Right cardiac atrium (tissue), 5 donors: ENCODE results near the gene ASPHD2. TPM values are rescaled to one million over a fixed set of nuclear protein-coding genes. Genes with fewer than 3 reads are reported as not detected.
"Not testable (repeated sequence)": the region's sequence is repeated elsewhere in the genome, so short reads cannot be mapped to it uniquely, and the experiment has no call there.

Source experiments
- ATAC-seq, 2 donors: fragments of 200-7000 bp; cut with Tn5 transposase; one replicate each; pipeline versions ENCODE4 v1.8.0 to v1.9.1; 2020; ENCODE audit warnings: moderate library complexity in 2 of 2, mild to moderate bottlenecking in 1 of 2
- DNase-seq, 3 donors: peaks; one replicate each; pipeline ENCODE4 v3.0.0-alpha.2; 2020
- H3K27ac ChIP-seq: one replicate; pipeline ENCODE4 v1.5.1; 2013; ENCODE audit warnings: mild to moderate bottlenecking, low read length, control low read depth, moderate library complexity
- H3K27me3 ChIP-seq: one replicate; pipeline ENCODE4 v1.6.1; 2013; ENCODE audit not compliant: control insufficient read depth, insufficient read depth
- H3K4me1 ChIP-seq: one replicate; pipeline ENCODE4 v1.6.1; 2013; ENCODE audit warnings: low read length; ENCODE audit not compliant: control insufficient read depth, insufficient read depth
- H3K4me3 ChIP-seq: one replicate; pipeline ENCODE4 v1.5.1; 2013; ENCODE audit warnings: low read length, control low read depth
- H3K9me3 ChIP-seq: one replicate; pipeline ENCODE4 v1.6.1; 2013; ENCODE audit warnings: low read length; ENCODE audit not compliant: control insufficient read depth
- WGBS: extraction: QIAGEN DNeasy Blood & Tissue Kit; methylation state at CpG from one replicate; pipeline ENCODE4 v1.1.7; 2013; 5-methylcytosine and 5-hydroxymethylcytosine counted together
- intact Hi-C, 4 donors: fragments of 100-400 bp; cut with DNase I; formaldehyde crosslinking; loops; one replicate each; pipeline versions ENCODE4 v1.11.0 to v1.14.0; 2022 to 2023
- polyA plus RNA-seq: library from polyadenylated mRNA; stranded (reverse); fragments of 200-250 nt; gene quantifications from one replicate; pipeline ENCODE4 v1.2.3, GENCODE V29; 2013
- total RNA-seq, 4 donors: library from RNA; stranded (reverse); fragmentation: NEBNext Ultra II Directional; extraction: Animal tissue kit (Norgen Biotek cat#: 25700); gene quantifications; one replicate each; pipeline ENCODE4 v1.2.1, GENCODE V29; 2021
- donor health status: healthy with polysubstance abuse.
- donor health status: DM: no; HTN: yes; CAD: no.
- donor health status: DM: no; HTN: no; CAD: no.
- donor health status: DM: no; HTN: yes; CAD: no; lungs with severe emphysema.
- donor health status: DM: yes; HTN: yes; CAD: no.

Gene ASPHD2
- total and polyA plus RNA-seq, 5 donors, result 0.05 to 0.50 (median 0.23) TPM

DNA sequence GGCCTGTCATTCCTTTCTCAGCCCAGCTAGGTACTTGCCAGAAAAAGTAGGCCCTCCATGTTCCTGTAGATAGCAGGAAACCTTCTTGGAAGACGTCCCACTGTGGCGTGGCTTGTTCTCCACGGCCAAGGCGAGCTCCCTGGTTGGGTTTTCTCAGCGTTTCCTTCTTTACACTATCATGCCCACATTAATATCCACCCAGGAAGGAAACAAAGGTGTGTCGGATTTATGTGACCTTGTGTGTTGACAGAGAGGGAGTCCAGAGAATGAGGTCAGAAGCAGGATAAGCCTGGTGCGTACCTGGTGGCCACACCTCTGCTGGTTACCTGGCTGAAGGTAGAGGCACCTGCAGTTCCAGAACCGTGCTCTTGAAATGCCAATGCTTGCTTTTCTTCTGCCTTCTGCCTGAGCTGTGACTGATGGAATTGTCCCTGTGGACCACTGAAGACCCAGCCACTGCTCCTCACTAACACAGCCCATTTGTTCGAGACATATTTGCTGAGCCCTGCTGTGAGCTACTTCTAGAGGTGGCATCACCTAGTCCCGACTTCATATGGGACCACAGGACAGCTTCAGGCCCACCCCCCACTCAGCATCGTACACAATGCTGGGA is 7.9 kb downstream of the ASPHD2 start:
- Histone ChIP-seq H3K27me3 (no peaks in the 10 kb centered on the region), H3K27ac (no peak overlapping the region), H3K4me3 (no peak overlapping the region), H3K9me3 (no peaks in the 10 kb centered on the region), H3K4me1 (no peaks in the 10 kb centered on the region)
- intact Hi-C loops, result no loop called here
- WGBS, result 63% methylated on average over 11 of the region's 11 CpGs
- DNase-seq (peak in 1 of 3 donors; percentile 40), ATAC-seq (peak in 1 of 2 donors; percentile 54)

DNA sequence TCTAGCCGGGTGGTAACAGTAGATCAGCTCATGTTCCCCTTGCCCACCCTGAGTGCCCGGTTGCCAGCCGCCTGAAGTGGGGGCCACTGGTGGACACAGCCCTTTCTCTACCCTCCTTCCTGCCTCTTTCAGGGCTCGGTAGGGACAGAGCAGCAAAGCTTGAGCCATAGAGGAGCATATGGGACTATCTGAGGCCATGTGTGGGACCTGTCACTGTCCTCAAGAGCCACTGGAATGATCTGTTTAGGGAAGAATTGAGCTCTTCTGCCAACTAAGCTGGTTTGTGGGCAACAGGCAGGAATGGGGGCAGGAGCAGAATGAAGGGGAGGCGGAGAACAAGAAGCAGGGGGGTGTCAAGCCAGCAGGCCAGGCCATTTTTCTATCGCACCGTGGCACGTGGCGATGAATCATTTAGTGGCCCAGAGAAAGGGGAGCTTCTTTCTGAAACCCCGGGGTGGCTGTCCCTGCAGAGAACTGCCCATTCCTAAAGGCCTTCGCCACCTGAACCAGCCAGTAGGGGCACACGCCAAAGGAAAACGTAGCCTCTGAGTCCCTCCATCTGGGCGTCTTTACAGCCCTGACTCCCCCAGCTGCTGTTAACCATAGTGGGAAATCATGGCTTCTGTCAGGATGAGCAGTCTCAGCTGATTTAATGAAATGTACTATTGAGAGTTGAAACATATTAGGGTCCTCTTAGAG is 8.8 kb downstream of the ASPHD2 start:
- H3K9me3 ChIP-seq, result no peaks in the 10 kb centered on the region
- no peaks in the 10 kb centered on the region for H3K27me3 ChIP-seq
- no peak overlapping the region for H3K27ac ChIP-seq
- intact Hi-C loops, result no loop called here
- no peak overlapping the region for H3K4me3 ChIP-seq
- H3K4me1 ChIP-seq, result no peaks in the 10 kb centered on the region
- no peak for ATAC-seq
- DNase-seq, result no peak
- WGBS, result 88% methylated on average over 14 of the region's 14 CpGs

DNA sequence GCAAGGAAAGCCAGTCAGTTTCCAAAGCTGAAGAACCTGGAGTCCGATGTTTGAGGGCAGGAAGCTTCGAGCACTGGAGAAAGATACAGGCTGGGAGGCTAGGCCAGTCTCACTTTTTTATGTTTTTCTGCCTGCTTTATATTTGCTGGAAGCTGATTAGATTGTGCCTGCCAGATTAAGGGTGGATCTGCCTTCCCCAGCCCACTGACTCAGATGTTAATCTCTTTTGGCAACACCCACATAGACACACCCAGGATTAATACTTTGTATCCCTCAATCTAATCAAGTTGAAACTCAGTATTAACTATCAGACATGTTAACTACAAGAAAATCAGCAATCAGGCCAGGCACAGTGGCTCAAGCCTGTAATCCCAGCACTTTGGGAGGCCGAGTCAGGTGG is 9.7 kb downstream of the ASPHD2 start:
- H3K4me1 ChIP-seq, ATAC-seq, H3K4me3 ChIP-seq, intact Hi-C loops, H3K27ac ChIP-seq, DNase-seq, H3K27me3 ChIP-seq, H3K9me3 ChIP-seq: not testable (repeated sequence)
- 81% methylated on average over 3 of the region's 3 CpGs for WGBS

DNA sequence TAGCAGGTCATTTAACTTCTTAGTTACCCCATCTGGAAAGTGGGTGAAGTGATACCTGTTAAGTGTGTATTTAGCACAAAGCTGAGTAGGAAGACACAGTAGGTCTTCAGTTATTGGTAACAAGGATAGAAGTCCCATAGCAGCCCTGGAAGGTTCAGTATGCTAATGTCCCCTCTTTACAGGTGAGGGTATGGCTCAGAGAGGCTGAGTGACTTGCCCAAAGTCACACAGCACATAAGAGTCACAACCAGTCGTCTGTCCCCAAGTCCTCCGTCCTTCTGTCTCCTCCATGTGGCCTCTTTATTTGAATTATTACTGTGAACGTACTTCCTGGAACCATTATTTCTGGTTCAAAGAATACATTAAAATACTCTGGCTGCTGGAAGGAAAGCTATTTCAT is 10.5 kb downstream of the ASPHD2 start:
- 81% methylated on average over 3 of the region's 3 CpGs for WGBS
- DNase-seq (no peak), ATAC-seq (no peak)
- intact Hi-C loops, result no loop called here
- no peak overlapping the region for H3K4me3 ChIP-seq
- no peaks in the 10 kb centered on the region for H3K27me3 ChIP-seq
- H3K9me3 ChIP-seq, result no peaks in the 10 kb centered on the region
- no peak overlapping the region for H3K27ac ChIP-seq
- peaks cover 1% of the 10 kb centered on the region for H3K4me1 ChIP-seq

DNA sequence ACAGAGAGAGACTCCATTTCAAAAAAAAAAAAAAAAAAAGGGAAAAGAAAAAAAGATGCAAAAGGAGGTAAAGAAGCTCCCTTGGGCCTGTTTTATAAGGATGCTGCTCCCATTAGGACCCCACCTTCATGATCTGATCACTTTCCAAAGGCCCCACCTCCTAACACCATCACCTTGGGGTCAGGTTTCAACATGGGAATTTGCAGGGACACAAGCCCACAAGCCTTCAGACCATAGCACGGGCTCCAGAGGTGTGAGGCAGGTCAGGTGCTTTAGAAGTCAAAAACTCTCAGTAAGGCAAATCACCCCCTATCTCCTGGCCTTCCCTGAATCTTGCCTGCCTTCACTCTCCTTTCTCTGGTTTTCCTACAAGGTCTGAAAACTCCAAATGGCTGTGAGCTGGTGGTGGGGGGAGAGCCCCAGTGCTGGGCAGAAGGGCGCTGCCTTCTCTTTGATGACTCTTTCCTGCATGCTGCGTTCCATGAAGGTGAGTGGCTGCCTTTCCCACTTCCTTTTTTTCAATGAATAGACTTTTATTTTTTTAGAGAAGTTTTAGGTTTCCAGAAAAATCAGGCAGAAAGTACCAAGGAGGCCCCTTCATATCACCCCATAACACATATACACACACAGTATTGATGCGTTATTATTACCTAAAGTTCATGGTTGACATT is 13.2 kb downstream of the ASPHD2 start:
- no peak for DNase-seq

DNA sequence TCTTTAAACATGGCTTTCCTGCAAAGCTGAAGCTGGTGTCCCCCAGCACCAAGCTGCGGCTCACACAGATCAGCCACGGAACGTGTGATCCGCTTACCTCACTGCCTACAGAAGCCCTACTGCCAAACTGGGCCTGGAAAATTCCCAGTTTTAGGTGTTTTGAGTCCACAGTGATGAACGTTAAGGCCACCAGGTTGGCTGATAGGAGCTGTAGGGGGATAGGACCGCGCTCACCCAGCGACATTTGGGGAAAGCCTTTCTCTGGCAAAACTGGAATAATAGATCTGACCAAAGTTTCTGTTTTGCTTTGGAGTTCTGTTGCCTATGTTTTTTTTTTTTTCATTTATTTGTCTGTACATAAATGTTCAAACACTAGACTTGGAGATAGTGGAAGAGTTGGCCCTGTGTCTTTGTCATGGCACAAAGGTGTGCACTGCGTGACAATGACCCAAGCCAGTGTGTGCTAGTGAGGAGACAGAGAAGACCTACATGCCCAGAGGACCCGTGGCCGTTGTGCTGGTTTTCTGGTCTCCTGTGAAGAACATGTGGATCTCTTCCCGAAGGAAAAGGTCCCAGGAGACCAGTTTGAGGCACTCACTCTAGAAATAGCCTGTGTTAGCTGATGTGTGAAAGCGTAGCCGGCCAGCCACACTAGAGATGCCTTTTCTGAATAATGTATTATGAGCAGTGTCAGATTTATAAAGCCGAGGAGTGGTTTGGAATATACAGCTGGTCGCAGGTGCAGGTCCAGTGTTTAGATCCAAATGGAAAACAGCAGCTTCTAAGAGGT is 15.0 kb downstream of the ASPHD2 start:
- H3K9me3 ChIP-seq, result no peaks in the 10 kb centered on the region
- DNase-seq (no peak), ATAC-seq (no peak)
- peaks cover 1% of the 10 kb centered on the region for H3K4me1 ChIP-seq
- H3K4me3 ChIP-seq, result no peak overlapping the region
- 76% methylated on average over 16 of the region's 16 CpGs for WGBS
- no peaks in the 10 kb centered on the region for H3K27me3 ChIP-seq
- no peak overlapping the region for H3K27ac ChIP-seq
- intact Hi-C loops, result no loop called here

More for the DNA sequence above, 13.2 kb downstream of the ASPHD2 start:
- Histone ChIP-seq H3K4me1 (peaks cover 1% of the 10 kb centered on the region), H3K27ac (no peak overlapping the region), H3K4me3 (no peak overlapping the region), H3K27me3 (no peaks in the 10 kb centered on the region), H3K9me3 (no peaks in the 10 kb centered on the region)
- WGBS, result 81% methylated on average over 4 of the region's 4 CpGs
- intact Hi-C loops, result no loop called here
- ATAC-seq, result no peak

DNA sequence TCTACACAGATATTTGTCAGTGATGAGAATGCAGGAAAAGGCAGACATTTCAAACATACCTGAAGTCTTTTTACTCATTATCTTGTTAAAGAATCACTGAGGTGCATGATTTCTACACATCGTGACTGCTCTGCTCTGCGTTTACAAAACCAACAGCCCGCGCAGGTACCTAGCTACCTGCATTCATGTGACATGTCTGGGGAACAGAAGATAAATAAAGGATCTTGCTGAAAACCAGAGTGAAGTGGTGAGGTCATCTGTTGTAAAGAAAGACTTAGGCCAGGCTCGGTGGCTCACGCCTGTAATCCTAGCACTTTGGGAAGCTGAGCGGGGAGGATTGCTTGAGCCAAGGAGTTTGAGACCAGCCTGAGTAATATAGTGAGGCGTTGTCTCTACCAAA is 15.7 kb downstream of the ASPHD2 start:
- intact Hi-C loops, result no loop called here
- Histone ChIP-seq H3K9me3 (no peaks in the 10 kb centered on the region), H3K4me3 (no peak overlapping the region), H3K27me3 (no peaks in the 10 kb centered on the region), H3K4me1 (peaks cover 1% of the 10 kb centered on the region), H3K27ac (no peak overlapping the region)
- 93% methylated on average over 8 of the region's 8 CpGs for WGBS
- no peak for ATAC-seq
- DNase-seq, result no peak

DNA sequence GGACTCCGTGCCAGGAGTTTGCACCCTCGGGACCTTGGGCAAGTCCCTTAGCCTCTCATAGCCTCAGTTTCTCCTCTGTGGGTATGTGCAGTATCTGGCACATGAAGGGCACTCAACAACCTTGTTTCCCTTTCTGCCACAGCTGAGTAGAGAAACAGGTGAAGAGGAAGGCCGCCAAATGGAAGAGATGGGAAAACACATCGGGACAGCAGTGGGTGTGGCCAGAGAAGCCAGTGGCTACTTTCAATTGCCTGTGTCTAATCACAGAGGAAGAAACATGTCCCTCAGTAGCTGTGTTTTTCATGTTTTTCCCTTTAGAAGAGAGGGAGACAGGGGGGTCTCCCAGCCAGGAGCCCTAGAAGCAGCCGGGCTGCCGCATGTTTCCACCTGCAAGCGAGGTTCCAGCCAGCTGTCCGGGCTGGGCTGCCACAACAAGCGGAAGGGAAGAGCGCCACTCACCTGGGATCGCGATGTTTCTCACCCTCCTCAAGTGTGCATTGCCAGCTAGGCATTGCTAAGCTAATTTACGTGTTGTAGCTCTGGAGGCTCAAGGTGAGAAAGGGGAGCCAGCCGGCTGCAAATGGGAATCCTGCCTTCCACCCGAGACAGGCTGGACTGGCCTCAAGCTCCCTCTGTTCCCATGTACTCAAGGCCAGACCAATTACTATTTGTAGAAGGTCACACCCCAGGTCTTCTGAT is 16.7 kb downstream of the ASPHD2 start:
- intact Hi-C loops, result no loop called here
- Histone ChIP-seq H3K27me3 (no peaks in the 10 kb centered on the region), H3K9me3 (no peaks in the 10 kb centered on the region), H3K27ac (no peak overlapping the region), H3K4me1 (peaks cover 1% of the 10 kb centered on the region), H3K4me3 (no peak overlapping the region)
- DNase-seq (no peak), ATAC-seq (no peak)
- WGBS, result 80% methylated on average over 15 of the region's 15 CpGs

DNA sequence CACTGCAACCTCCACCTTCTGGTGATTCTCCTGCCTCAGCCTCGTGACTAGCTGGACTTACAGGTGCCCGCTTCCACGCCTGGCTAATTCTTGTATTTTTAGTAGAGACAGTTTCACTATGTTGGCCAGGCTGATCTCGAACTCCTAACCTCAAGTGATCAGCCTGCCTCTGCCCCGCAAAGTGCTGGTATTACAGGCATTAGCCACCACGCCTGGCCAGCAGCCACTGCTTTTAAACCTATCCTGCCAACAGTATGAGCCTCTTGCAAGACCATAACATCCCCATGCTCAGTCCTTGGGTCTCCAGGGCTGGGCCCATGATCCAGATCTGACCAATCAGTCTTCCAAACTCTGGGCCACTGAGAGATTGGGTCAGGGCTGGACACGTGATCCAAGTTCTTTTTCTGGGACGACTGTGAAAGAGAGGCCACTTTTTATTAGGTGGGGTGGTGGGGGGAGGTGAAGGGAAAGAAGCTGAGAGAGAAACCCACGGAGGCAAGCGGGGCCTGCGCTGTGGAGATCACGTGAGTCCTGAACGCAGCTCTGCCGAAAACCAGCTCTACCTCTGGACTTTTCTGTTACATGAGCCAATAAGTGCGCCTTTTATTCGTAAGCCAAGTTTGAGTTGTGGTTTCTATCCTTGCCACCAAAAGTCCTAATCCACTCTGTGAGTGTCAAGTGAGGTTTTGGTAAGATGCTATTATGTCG is 17.9 kb downstream of the ASPHD2 start:
- peaks cover 1% of the 10 kb centered on the region for H3K4me1 ChIP-seq
- no peaks in the 10 kb centered on the region for H3K27me3 ChIP-seq
- no peak for DNase-seq
- intact Hi-C loops, result no loop called here
- no peak for ATAC-seq
- no peak overlapping the region for H3K27ac ChIP-seq
- H3K4me3 ChIP-seq, result no peak overlapping the region
- H3K9me3 ChIP-seq, result no peaks in the 10 kb centered on the region
- WGBS, result 86% methylated on average over 17 of the region's 17 CpGs
